Trophoblast cell (in vitro differentiated cells and primary cell): ENCODE data around the gene KRTAP10-5.

Experiments used
- DNase-seq, 2 donors: peaks; one replicate each; pipeline ENCODE4 v3.0.0-alpha.2; 2016
- H2AFZ ChIP-seq: 2 replicates; pipeline ENCODE4 v1.6.1; 2013; ENCODE audit warnings: low read length, moderate library complexity, mild to moderate bottlenecking; ENCODE audit not compliant: insufficient read depth, poor library complexity
- H2AK5ac ChIP-seq: 2 replicates; pipeline ENCODE4 v1.6.1; 2013; ENCODE audit warnings: mild to moderate bottlenecking, low read length
- H2BK120ac ChIP-seq: 2 replicates; pipeline ENCODE4 v1.6.1; 2013; ENCODE audit warnings: low read length, mild to moderate bottlenecking, moderate library complexity; ENCODE audit not compliant: insufficient read depth, poor library complexity
- H2BK12ac ChIP-seq: 2 replicates; pipeline ENCODE4 v1.6.1; 2013; ENCODE audit warnings: mild to moderate bottlenecking, low read length, moderate library complexity
- H2BK5ac ChIP-seq: 2 replicates; pipeline ENCODE4 v1.6.1; 2013; ENCODE audit warnings: low read length, low read depth, moderate library complexity, mild to moderate bottlenecking; ENCODE audit not compliant: poor library complexity
- H3K14ac ChIP-seq: 2 replicates; pipeline ENCODE4 v1.6.1; 2013; ENCODE audit warnings: mild to moderate bottlenecking, low read length
- H3K18ac ChIP-seq: 2 replicates; pipeline ENCODE4 v1.6.1; 2013; ENCODE audit warnings: mild to moderate bottlenecking, low read length
- H3K23ac ChIP-seq: 2 replicates; pipeline ENCODE4 v1.6.1; 2013; ENCODE audit warnings: low read length
- H3K27ac ChIP-seq: 2 replicates; pipeline ENCODE4 v1.5.1; 2013; ENCODE audit warnings: low read depth, mild to moderate bottlenecking, inconsistent platforms, low read length, moderate library complexity
- H3K27me3 ChIP-seq: 2 replicates; pipeline ENCODE4 v1.6.1; 2013; ENCODE audit warnings: inconsistent platforms, mild to moderate bottlenecking, low read length, moderate library complexity; ENCODE audit not compliant: insufficient read depth
- H3K36me3 ChIP-seq, 2 experiments: 1 replicate in 1 of 2; 2 replicates in 1 of 2; pipeline ENCODE4 v1.6.1; 2013; ENCODE audit warnings: low read length in 2 of 2, mild to moderate bottlenecking in 2 of 2, moderate library complexity in 1 of 2; ENCODE audit not compliant: insufficient read depth in 2 of 2, control insufficient read depth in 1 of 2
- H3K4ac ChIP-seq: 2 replicates; pipeline ENCODE4 v1.6.1; 2013; ENCODE audit warnings: low read depth, mild to moderate bottlenecking, low read length, moderate library complexity
- H3K4me1 ChIP-seq, 2 experiments: 1 replicate in 1 of 2; 2 replicates in 1 of 2; pipeline ENCODE4 v1.6.1; 2013; ENCODE audit warnings: low read length in 2 of 2, mild to moderate bottlenecking in 2 of 2, moderate library complexity in 1 of 2; ENCODE audit not compliant: insufficient read depth in 2 of 2, control insufficient read depth in 1 of 2
- H3K4me2 ChIP-seq: 2 replicates; pipeline ENCODE4 v1.6.1; 2013; ENCODE audit warnings: inconsistent platforms, mild to moderate bottlenecking, low read length, moderate library complexity
- H3K4me3 ChIP-seq: 2 replicates; pipeline ENCODE4 v1.5.1; 2013; ENCODE audit warnings: mild to moderate bottlenecking, low read depth, low read length, inconsistent platforms
- H3K79me1 ChIP-seq: one replicate; pipeline ENCODE4 v1.6.1; 2013; ENCODE audit warnings: low read length
- H3K79me2 ChIP-seq: 2 replicates; pipeline ENCODE4 v1.6.1; 2013; ENCODE audit warnings: low read length, mild to moderate bottlenecking; ENCODE audit not compliant: control insufficient read depth, insufficient read depth, poor library complexity
- H3K9ac ChIP-seq: 2 replicates; pipeline ENCODE4 v1.6.1; 2013; ENCODE audit warnings: mild to moderate bottlenecking, low read length
- H3K9me3 ChIP-seq: 2 replicates; pipeline ENCODE4 v1.6.1; 2013; ENCODE audit warnings: low read depth, mild to moderate bottlenecking, control low read depth, inconsistent platforms, low read length; ENCODE audit not compliant: insufficient read depth
- H4K12ac ChIP-seq: 2 replicates; pipeline ENCODE4 v1.6.1; 2013; ENCODE audit warnings: low read depth, mild to moderate bottlenecking, low read length, moderate library complexity
- H4K8ac ChIP-seq: 2 replicates; pipeline ENCODE4 v1.6.1; 2013; ENCODE audit warnings: low read depth, mild to moderate bottlenecking, low read length, moderate library complexity
- H4K91ac ChIP-seq: one replicate; pipeline ENCODE4 v1.6.1; 2013; ENCODE audit warnings: low read depth, mild to moderate bottlenecking, low read length, moderate library complexity
- WGBS: extraction: QIAGEN DNeasy Blood & Tissue Kit; methylation state at CpG from one replicate; pipeline ENCODE4 v1.1.7; 2013; ENCODE audit warnings: missing lambda C conversion rate; ENCODE audit not compliant: insufficient read length, insufficient coverage; ENCODE audit errors: extremely low coverage; 5-methylcytosine and 5-hydroxymethylcytosine counted together

Gene KRTAP10-5

DNA sequence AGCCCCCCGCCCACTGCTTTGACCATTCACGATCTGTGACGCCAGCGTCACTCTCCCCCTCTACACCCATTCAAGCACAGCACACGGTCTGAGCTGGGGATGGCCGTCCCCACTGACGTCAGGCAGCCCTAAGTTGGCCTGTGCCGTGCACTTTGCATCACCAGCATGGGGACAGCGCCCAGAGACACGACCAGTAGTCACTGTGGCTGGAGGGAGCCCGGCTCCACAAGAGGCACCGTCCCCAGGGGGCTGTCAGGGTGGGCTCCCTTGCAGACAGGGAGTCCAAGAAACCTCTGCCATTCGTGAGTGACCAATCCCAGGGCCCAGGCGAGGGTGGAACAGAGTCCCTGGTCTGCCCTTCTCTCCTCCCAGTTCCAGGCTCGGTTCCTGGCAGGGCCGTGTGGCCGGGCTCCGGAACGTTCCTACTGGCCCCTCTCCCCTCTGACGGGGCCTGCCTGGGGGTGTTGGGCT is 33.8 kb upstream of the KRTAP10-5 start:
- no peak overlapping the region for H3K4me2 ChIP-seq
- H3K4ac ChIP-seq = no peak overlapping the region
- H3K4me3 ChIP-seq = no peak overlapping the region
- no peak overlapping the region for H4K12ac ChIP-seq
- no peak overlapping the region for H2BK5ac ChIP-seq
- H3K9ac ChIP-seq = no peak overlapping the region
- H2BK12ac ChIP-seq = no peak overlapping the region
- no peaks in the 10 kb centered on the region for H3K79me2 ChIP-seq
- no CpG with 5 or more reads among the region's 20 CpGs for WGBS
- H4K91ac ChIP-seq = no peak overlapping the region
- DNase-seq = no peak
- H2AFZ ChIP-seq = no peak overlapping the region
- no peak overlapping the region for H2AK5ac ChIP-seq
- H2BK120ac ChIP-seq = no peak overlapping the region
- H3K23ac ChIP-seq = no peak overlapping the region
- H4K8ac ChIP-seq = no peak overlapping the region
- no peaks in the 10 kb centered on the region for H3K27me3 ChIP-seq
- H3K18ac ChIP-seq = no peak overlapping the region
- no peaks in the 10 kb centered on the region for H3K79me1 ChIP-seq
- H3K36me3 ChIP-seq = no peaks in the 10 kb centered on the region
- no peak overlapping the region for H3K14ac ChIP-seq
- no peak overlapping the region for H3K27ac ChIP-seq
- no peaks in the 10 kb centered on the region for H3K4me1 ChIP-seq
- H3K9me3 ChIP-seq = peaks cover 28% of the 10 kb centered on the region

DNA sequence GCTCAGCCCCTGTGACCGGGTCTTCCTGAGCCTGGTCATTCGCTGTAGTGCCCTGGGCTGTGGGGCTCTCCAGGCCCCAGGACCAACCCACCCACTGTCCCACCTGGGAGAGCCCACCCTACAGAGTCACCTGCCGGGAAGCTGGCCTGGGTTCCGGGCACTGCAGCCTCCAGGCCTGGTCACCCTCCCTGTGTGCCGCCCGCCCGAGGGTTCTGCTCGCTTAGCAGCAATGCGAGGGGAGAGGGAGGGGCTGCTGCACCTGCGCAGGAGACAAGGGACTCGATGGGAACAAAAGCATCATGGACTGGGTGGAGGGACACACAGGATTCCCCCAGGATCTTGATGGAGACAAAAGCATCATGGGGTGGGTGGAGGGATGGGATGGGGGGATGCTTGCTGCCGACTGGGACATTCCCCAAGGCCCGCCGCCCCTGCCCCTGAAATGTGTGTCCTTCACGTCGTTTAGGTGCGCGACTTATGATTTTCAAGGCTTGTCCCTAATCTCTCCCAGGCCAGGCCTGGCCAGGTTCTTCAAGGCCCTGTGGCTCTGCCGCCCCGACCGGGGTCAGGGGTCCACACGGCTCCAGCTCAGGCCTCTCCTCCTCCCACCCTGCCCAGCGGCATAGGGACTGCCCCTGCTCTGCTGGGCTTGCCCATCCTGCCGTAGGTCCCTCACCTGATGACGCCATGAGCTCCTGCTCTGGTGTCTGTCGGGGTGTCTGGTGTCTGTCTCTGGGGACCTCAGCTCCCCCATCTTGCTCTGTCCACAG is 33.2 kb upstream of the KRTAP10-5 start:
- H3K27me3 ChIP-seq = no peaks in the 10 kb centered on the region
- H3K79me1 ChIP-seq = no peaks in the 10 kb centered on the region
- no peak overlapping the region for H2BK5ac ChIP-seq
- no peaks in the 10 kb centered on the region for H3K4me1 ChIP-seq
- H2AK5ac ChIP-seq = no peak overlapping the region
- no peak overlapping the region for H3K23ac ChIP-seq
- H3K27ac ChIP-seq = no peak overlapping the region
- no peak overlapping the region for H3K9ac ChIP-seq
- H3K18ac ChIP-seq = no peak overlapping the region
- no peaks in the 10 kb centered on the region for H3K79me2 ChIP-seq
- H3K9me3 ChIP-seq = peaks cover 26% of the 10 kb centered on the region
- H4K91ac ChIP-seq = no peak overlapping the region
- no peak overlapping the region for H3K4me3 ChIP-seq
- no peak overlapping the region for H3K4me2 ChIP-seq
- no peak overlapping the region for H4K12ac ChIP-seq
- H2AFZ ChIP-seq = no peak overlapping the region
- H2BK120ac ChIP-seq = no peak overlapping the region
- H4K8ac ChIP-seq = no peak overlapping the region
- no peaks in the 10 kb centered on the region for H3K36me3 ChIP-seq
- no CpG with 5 or more reads among the region's 26 CpGs for WGBS
- no peak for DNase-seq
- H3K14ac ChIP-seq = no peak overlapping the region
- no peak overlapping the region for H2BK12ac ChIP-seq
- H3K4ac ChIP-seq = no peak overlapping the region

DNA sequence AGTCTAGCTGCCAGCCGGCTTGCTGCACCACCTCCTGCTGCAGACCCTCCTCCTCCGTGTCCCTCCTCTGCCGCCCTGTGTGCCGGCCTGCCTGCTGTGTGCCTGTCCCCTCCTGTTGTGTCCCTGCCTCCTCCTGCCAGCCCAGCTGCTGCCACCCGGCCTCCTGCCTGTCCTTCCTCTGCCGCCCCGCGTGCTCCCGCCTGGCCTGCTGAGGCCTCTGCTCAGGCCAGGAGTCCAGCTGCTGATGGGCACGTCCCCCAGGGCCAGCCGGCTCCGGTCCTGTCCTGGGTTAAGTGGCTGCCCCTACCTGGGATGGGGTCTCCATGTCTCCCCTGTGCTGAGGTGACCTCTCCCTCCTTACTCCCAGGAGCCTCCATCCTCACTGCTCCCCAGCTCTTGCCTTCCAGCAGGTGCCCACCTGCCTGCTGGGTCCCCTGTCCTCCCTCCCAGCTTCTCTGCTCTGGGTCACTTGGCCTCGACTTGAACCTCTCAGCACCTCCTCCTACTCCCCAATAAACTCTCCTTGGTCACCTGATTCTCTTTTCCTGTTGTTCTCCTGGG is 32.3 kb upstream of the KRTAP10-5 start:
- Histone ChIP-seq H3K4me3 (peak overlapping the region; percentile 28), H3K27ac (no peak overlapping the region), H3K4me1 (no peaks in the 10 kb centered on the region), H2BK12ac (no peak overlapping the region), H4K8ac (no peak overlapping the region), H2AFZ (no peak overlapping the region), H2BK120ac (no peak overlapping the region), H3K9me3 (peaks cover 26% of the 10 kb centered on the region), H3K18ac (no peak overlapping the region), H4K91ac (no peak overlapping the region), H3K36me3 (no peaks in the 10 kb centered on the region), H3K14ac (no peak overlapping the region), H3K79me2 (no peaks in the 10 kb centered on the region), H2BK5ac (no peak overlapping the region), H4K12ac (no peak overlapping the region), H3K27me3 (no peaks in the 10 kb centered on the region), H2AK5ac (no peak overlapping the region), H3K4ac (no peak overlapping the region), H3K79me1 (no peaks in the 10 kb centered on the region), H3K23ac (no peak overlapping the region), H3K9ac (no peak overlapping the region), H3K4me2 (no peak overlapping the region)
- no CpG with 5 or more reads among the region's 13 CpGs for WGBS
- DNase-seq = no peak

DNA sequence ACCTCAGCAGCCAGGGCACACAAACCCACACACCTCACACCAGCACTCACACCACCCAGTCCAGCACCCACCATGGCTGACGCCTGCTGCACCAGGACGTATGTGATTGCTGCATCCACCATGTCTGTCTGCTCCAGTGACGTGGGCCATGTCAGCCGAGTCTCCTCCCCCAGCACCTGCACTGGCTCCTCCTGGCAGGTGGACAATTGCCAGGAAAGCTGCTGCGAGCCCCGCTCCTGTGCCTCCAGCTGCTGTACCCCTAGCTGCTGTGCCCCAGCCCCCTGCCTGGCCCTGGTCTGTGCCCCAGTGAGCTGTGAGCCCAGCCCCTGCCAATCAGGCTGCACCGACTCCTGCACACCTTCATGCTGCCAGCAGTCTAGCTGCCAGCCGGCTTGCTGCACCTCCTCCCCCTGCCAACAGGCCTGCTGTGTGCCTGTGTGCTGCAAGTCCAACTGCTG is 31.7 kb upstream of the KRTAP10-5 start, which contains the start of gene KRTAP10-8:
TSS of gene KRTAP10-8 (plus strand) at position 51 of the 458 bp plus-strand sequence. CDS start at position 73, 22 bp downstream.
- no peak for DNase-seq
- H3K27me3 ChIP-seq = no peaks in the 10 kb centered on the region
- no peak within 1 kb of the TSS for H2AFZ ChIP-seq
- no CpG with 5 or more reads among the region's 8 CpGs for WGBS
- peak within 1 kb of the TSS; percentile 49 for H3K4me3 ChIP-seq
- H3K9ac ChIP-seq = no peak within 1 kb of the TSS
- H2BK5ac ChIP-seq = no peak within 1 kb of the TSS
- H3K4me1 ChIP-seq = no peaks in the 10 kb centered on the region
- H3K9me3 ChIP-seq = peaks cover 26% of the 10 kb centered on the region
- H4K91ac ChIP-seq = no peak within 1 kb of the TSS
- H2AK5ac ChIP-seq = no peak within 1 kb of the TSS
- no peak within 1 kb of the TSS for H2BK120ac ChIP-seq
- H3K23ac ChIP-seq = no peak within 1 kb of the TSS
- H3K79me1 ChIP-seq = no peaks in the 10 kb centered on the region
- H3K18ac ChIP-seq = no peak within 1 kb of the TSS
- H2BK12ac ChIP-seq = no peak within 1 kb of the TSS
- no peak within 1 kb of the TSS for H3K4ac ChIP-seq
- no peak within 1 kb of the TSS for H4K8ac ChIP-seq
- no peaks in the 10 kb centered on the region for H3K79me2 ChIP-seq
- no peak within 1 kb of the TSS for H3K27ac ChIP-seq
- H3K36me3 ChIP-seq = no peaks in the 10 kb centered on the region
- no peak within 1 kb of the TSS for H3K4me2 ChIP-seq
- no peak within 1 kb of the TSS for H3K14ac ChIP-seq
- no peak within 1 kb of the TSS for H4K12ac ChIP-seq
